Posterior vena cava (tissue), 2 donors: ENCODE measurements around the gene ME3. TPM values are rescaled to one million over a fixed set of nuclear protein-coding genes. Genes with fewer than 3 reads are reported as not detected.
"Not testable (repeated sequence)": the region's sequence is repeated elsewhere in the genome, so short reads cannot be mapped to it uniquely, and the experiment has no call there.

Experiments
- DNase-seq: peaks from one replicate; pipeline ENCODE4 v3.0.0-alpha.2; 2020; ENCODE audit warnings: low spot score
- intact Hi-C, 2 donors: fragments of 100-400 bp; cut with DNase I; formaldehyde crosslinking; loops; one replicate each; pipeline versions ENCODE4 v1.14.1 to v1.14.2; 2022 to 2023
- total RNA-seq, 2 donors: library from RNA; stranded (reverse); fragmentation: NEBNext Ultra II Directional; extraction: Animal tissue kit (Norgen Biotek cat#: 25700); gene quantifications; one replicate each; pipeline ENCODE4 v1.2.1, GENCODE V29; 2021
- donor health status: DM: yes; HTN: yes; CAD: no.
- donor health status: DM: yes; HTN: yes; CAD: no.

ME3 gene
- total RNA-seq, 2 donors from 2014 or later: 19.3 to 25.7 TPM

GRCh38 chr11:86671531-86672006 lies 847 bp downstream of the ME3 start:
- DNase-seq: peak; percentile 94
- intact Hi-C loops: loop anchor here (5.0 to 10.0 kb wide), 2 partner anchors 71 to 133 kb away; partner anchors contain the start of gene PRSS23 (in 1 of the 2)

- no peak for DNase-seq
- intact Hi-C loops: loop anchor here (5.0 to 10.0 kb wide), 2 partner anchors 71 to 134 kb away; partner anchors contain the start of gene PRSS23 (in 1 of the 2)
Measured at GRCh38 chr11:86670911-86671310, 1.5 kb downstream of the ME3 start.

GRCh38 chr11:86670181-86670580 lies 2.2 kb downstream of the ME3 start:
- intact Hi-C loops: loop anchor here (5.0 to 10.0 kb wide), 2 partner anchors 72 to 135 kb away; partner anchors contain the start of gene PRSS23 (in 1 of the 2)
- DNase-seq: no peak

- DNase-seq: no peak
- intact Hi-C loops: no loop called here
Measured at GRCh38 chr11:86669424-86669823, 3.0 kb downstream of the ME3 start.

- intact Hi-C loops: no loop called here
- no peak for DNase-seq
Measured at GRCh38 chr11:86668929-86669328, 3.5 kb downstream of the ME3 start.

- intact Hi-C loops: no loop called here
- DNase-seq: no peak
Measured at GRCh38 chr11:86666193-86666592, 6.2 kb downstream of the ME3 start.

GRCh38 chr11:86664930-86665329 lies 7.5 kb downstream of the ME3 start:
- intact Hi-C loops: no loop called here
- no peak for DNase-seq

GRCh38 chr11:86663761-86664160 lies 8.7 kb downstream of the ME3 start:
- no peak for DNase-seq
- intact Hi-C loops: no loop called here

GRCh38 chr11:86663291-86663690 lies 9.1 kb downstream of the ME3 start:
- no peak for DNase-seq
- intact Hi-C loops: no loop called here

GRCh38 chr11:86660736-86661135 lies 11.7 kb downstream of the ME3 start:
- intact Hi-C loops: no loop called here
- no peak for DNase-seq

GRCh38 chr11:86660088-86660487 lies 12.3 kb downstream of the ME3 start:
- intact Hi-C loops: no loop called here
- DNase-seq: no peak

GRCh38 chr11:86658534-86658933 lies 13.9 kb downstream of the ME3 start:
- DNase-seq: no peak
- intact Hi-C loops: no loop called here

GRCh38 chr11:86645212-86645611 lies 27.2 kb downstream of the ME3 start:
- intact Hi-C loops: not testable (repeated sequence)

GRCh38 chr11:86644291-86644690 lies 28.1 kb downstream of the ME3 start:
- intact Hi-C loops: no loop called here

More at GRCh38 chr11:86645212-86645611, 27.2 kb downstream of the ME3 start:
- DNase-seq: not testable (repeated sequence)

GRCh38 chr11:86641537-86642261 lies 30.7 kb downstream of the ME3 start:
- DNase-seq: no peak
- intact Hi-C loops: no loop called here

More at GRCh38 chr11:86644291-86644690, 28.1 kb downstream of the ME3 start:
- DNase-seq: no peak

GRCh38 chr11:86639137-86639536 lies 33.3 kb downstream of the ME3 start:
- no peak for DNase-seq
- intact Hi-C loops: loop anchor here in 1 of 2 donors (10.0 kb wide), 1 partner anchor 106 kb away; no protein-coding TSS in a partner anchor

GRCh38 chr11:86638673-86639072 lies 33.7 kb downstream of the ME3 start:
- intact Hi-C loops: loop anchor here in 1 of 2 donors (10.0 kb wide), 1 partner anchor 106 kb away; no protein-coding TSS in a partner anchor
- no peak for DNase-seq

- DNase-seq: no peak
- intact Hi-C loops: loop anchor here in 1 of 2 donors (10.0 kb wide), 1 partner anchor 107 kb away; no protein-coding TSS in a partner anchor
Measured at GRCh38 chr11:86637988-86638387, 34.4 kb downstream of the ME3 start.

- intact Hi-C loops: loop anchor here in 1 of 2 donors (10.0 kb wide), 1 partner anchor 109 kb away; no protein-coding TSS in a partner anchor
- DNase-seq: no peak
Measured at GRCh38 chr11:86636275-86636674, 36.1 kb downstream of the ME3 start.

GRCh38 chr11:86632499-86633269 lies 39.7 kb downstream of the ME3 start:
- intact Hi-C loops: loop anchor here in 1 of 2 donors (10.0 kb wide), 1 partner anchor 112 kb away; no protein-coding TSS in a partner anchor
- peak; percentile 83 for DNase-seq
